ENCODE measurements around the gene DNMBP.
"Not testable (repeated sequence)": the region's sequence is repeated elsewhere in the genome, so short reads cannot be mapped to it uniquely, and the experiment has no call there.

DNMBP gene

DNA sequence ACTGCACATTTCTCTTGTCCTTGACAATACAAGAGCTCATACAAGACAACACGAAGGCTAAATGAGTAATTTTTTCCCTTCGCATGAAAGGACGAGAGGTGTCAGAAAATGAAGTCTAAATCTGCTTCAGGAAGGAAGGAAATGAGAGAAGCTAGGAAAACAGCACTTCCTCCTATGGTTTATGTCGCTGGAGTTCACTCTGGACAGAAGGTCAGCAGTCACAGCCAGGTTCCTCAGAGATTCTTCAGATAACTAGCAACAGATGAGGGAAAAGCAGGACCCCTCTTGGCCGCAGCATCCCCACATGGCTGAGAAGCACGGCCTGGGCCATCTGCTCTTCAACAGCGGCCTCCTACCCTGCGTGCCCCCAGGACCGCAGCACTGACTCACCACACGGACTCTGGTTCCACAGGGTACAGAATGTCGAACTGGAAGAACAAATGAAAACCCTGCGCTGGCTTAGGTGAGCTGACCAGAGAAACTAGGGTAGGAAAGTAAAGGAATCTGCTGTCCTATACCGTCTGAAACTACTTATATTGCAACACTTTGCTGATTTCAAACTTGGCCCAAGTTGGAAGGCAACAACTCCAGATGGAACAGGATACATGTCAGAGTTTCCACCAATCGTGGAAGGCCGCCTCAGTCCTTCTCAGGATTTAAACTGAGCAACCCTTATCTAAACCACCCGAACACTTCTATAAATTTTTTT lies 26.3 kb downstream of the DNMBP start:
- DNase-seq, result no peak

DNA sequence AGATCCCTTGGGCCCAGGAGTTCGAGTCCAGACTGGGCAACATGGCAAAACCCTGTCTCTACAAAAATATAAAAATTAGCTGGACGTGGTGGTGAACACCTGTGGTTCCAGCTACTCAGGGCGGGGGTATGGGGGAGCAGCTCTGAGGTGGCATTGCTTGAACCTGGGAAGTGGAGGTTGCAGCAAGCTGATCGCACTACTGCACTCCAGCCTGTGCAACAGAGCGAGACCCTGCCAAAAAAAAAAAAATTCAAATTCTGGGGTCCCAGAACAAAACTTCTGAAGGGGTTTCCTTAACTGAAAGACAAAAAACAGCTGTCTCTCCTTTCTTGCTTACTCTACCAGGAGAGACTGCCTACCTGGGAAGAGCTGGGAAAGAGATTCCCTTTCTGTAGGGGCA lies 27.0 kb downstream of the DNMBP start:
- no peak for DNase-seq

- no peak for DNase-seq
Observed at GRCh38 chr10:99981581-99982199, 28.1 kb downstream of the DNMBP start.

- no peak for DNase-seq
Observed at GRCh38 chr10:99979066-99979685, 30.6 kb downstream of the DNMBP start.

GRCh38 chr10:99977916-99978315 lies 31.8 kb downstream of the DNMBP start:
- DNase-seq, result no peak

- no peak for DNase-seq
Observed at GRCh38 chr10:99976886-99977665, 32.7 kb downstream of the DNMBP start.

- DNase-seq, result no peak
Observed at GRCh38 chr10:99975942-99976809, 33.6 kb downstream of the DNMBP start.

GRCh38 chr10:99975106-99975829 lies 34.5 kb downstream of the DNMBP start:
- no peak for DNase-seq

DNA sequence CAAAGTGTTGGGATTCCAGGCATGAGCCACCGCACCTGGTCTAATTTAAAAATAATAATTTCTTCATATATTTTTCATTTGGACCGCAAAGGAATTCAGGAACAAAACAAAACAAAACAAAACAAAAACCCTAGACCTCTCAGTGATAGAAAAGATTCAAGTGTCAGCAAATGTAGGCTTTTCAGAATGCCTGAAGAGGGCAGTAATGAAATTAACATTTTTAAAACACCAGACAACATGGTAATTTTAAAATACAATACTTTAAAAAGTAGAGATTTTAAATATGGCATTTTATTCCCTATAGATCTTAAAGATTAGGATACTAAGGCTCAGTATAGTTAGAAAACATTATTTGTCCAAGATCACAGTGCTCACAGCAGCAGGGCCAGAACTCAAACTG lies 36.6 kb downstream of the DNMBP start:
- no peak for DNase-seq

- DNase-seq, result no peak
Observed at GRCh38 chr10:99967961-99968360, 41.8 kb downstream of the DNMBP start.

- no peak for DNase-seq
Observed at GRCh38 chr10:99966306-99966705, 43.4 kb downstream of the DNMBP start.

- no peak for DNase-seq
Observed at GRCh38 chr10:99965700-99966099, 44.0 kb downstream of the DNMBP start.

DNA sequence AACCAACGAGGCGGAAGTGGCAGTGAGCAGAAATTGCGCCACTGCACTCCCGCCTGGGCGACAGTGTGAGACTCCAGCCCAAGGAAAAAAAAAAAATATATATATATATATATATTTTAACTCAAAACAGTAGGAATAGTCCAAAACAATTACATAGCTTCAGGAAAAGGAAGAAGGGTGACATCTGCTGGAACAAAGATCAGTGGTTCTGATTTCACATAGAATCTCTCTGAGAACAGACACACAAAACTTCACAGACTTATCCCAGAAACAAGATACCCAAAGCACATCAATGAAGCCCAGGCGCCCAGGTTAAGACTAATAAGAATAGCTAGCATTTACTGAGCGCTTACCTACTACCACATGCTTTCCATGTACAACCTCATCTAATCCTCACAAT lies 45.0 kb downstream of the DNMBP start:
- no peak for DNase-seq

GRCh38 chr10:99963467-99964165 lies 46.1 kb downstream of the DNMBP start:
- DNase-seq, result not testable (repeated sequence)

DNA sequence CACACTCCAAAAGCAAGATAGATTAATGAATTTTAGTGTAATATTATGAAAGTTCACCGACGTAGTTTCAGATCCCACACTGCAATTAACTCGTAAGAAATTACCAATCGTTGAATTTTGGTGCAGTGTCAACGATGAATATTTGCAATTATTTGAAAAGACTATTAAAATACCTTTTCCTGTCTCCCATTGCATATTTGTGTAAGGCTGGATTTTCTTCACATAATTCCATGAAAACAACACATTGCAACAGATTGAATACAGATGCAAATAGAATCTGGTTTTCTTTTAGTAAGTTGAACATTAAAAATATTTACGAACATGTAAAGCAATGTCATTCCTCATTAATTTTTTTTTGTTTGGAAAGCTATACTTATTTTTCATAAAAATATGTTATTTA lies 50.9 kb downstream of the DNMBP start:
- no peak for DNase-seq

DNA sequence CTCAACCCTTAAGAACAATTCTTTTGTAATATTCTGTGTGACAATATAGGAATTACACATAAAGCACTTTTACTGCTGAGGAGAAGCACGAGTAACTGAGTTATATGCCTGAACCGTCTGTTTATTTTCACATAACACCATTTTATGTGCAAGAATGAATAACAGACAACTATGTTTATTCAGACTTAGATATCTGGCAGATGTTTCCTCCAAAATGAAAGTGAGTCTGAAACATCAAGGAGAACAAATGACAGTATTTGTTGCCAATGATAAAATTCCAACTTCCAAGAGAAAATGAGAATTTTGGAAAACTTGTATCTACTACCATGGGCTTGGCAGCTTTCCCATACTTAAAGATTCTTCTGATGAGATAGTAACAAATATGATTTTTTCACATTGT lies 51.4 kb downstream of the DNMBP start:
- DNase-seq, result no peak

DNA sequence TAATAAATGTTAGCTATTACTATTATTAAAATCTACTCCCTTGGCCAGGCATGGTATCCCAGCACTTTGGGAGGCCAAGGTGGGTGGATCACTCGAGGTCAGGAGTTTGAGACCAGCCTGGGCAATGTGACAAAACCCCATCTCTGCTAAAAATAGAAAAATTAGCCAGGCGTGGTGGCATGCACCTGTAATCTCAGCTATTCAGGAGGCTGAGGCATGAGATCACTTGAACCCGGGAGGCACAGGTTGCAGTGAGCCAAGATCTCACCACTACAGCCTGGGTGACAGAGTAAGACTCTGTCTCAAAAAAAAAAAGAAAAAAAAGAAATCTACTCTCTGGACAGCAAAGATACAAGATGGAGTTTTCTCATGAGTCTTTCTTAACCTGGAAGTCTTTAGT lies 56.2 kb downstream of the DNMBP start:
- not testable (repeated sequence) for DNase-seq

DNA sequence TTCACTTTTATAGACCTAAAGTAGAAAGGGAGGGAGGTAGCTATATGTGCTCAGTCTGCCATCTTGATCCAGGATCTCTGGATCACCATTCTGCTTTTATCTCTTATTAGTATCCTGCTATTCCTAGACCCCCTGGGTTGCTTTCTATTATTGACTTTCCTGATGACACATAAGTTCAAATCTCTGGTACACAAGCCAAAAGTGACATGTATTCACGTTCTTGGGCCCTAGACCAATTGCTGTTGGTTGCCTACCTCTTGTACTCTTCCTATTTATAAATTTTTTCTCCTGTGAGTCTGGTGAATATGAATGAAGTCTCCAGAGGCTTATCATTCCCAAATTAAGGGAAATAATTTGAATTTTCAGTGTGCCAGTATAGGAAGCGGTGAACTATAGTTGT lies 56.9 kb downstream of the DNMBP start:
- DNase-seq, result no peak

- not testable (repeated sequence) for DNase-seq
Observed at GRCh38 chr10:99946051-99946450, 63.7 kb downstream of the DNMBP start.

- no peak for DNase-seq
Observed at GRCh38 chr10:99945263-99945662, 64.5 kb downstream of the DNMBP start.

DNA sequence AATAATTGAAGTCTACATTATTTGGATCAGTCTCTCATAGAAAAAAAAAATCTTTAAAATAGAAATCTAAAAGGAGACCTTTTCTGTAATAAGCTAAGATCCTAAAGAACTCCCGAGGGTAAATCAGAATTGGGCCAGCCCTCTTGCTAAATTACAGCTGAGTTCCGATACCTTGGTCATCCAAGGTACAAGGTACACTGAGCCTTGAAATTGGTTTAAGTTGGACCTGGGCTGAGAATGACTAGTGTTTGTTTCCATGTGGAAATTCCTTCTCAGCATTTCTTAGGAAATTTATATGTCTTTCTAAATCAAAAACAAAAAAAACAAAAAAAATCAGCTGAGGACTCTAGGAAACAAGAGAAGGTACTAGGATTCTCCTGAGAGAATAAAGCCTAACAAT lies 64.9 kb downstream of the DNMBP start:
- no peak for DNase-seq

Data from NCI-H146 (cell line).